Measurements from ENCODE around the gene CD70.
"Not testable (repeated sequence)": the region's sequence is repeated elsewhere in the genome, so short reads cannot be mapped to it uniquely, and the experiment has no call there.

DNA sequence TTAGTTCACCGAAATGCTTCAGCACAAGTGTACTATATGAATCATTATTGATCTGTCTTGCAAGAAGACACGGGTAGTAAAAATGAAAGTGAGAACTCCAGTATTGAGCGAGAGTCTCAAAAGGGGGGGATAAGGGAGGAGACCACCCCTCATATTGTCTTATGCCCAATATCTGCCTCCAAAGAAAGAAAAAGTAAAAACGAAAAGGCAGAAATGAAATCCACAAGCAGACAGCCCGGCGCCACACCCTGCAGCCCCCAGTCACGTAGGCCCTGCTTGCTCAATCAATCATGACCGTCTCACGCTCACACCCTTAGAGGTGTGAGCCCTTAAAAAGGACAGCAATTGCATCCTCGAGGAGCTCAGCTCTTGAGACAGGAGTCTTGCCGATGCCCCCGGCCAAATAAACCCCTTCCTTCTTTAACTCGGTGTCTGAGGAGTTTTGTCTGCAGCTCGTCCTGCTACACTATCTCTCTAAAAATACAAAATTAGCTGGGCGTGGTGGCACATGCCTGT is 10.6 kb upstream of the CD70 start:
- not testable (repeated sequence) for TF ChIP-seq POLR2AphosphoS5 (IDR thresholded peaks at IDR 0.05)
- TF ChIP-seq, protein P1, sequence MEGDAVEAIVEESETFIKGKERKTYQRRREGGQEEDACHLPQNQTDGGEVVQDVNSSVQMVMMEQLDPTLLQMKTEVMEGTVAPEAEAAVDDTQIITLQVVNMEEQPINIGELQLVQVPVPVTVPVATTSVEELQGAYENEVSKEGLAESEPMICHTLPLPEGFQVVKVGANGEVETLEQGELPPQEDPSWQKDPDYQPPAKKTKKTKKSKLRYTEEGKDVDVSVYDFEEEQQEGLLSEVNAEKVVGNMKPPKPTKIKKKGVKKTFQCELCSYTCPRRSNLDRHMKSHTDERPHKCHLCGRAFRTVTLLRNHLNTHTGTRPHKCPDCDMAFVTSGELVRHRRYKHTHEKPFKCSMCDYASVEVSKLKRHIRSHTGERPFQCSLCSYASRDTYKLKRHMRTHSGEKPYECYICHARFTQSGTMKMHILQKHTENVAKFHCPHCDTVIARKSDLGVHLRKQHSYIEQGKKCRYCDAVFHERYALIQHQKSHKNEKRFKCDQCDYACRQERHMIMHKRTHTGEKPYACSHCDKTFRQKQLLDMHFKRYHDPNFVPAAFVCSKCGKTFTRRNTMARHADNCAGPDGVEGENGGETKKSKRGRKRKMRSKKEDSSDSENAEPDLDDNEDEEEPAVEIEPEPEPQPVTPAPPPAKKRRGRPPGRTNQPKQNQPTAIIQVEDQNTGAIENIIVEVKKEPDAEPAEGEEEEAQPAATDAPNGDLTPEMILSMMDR (IDR thresholded peaks at IDR 0.05 in 8 of 11, conservative IDR thresholded peaks at IDR 0.05 in 3 of 11) = not testable (repeated sequence)
